NCI-H1105 treated with DMSO at 0.1 percent for 48 hours (cell line): ENCODE results near the gene PRMT7.

ENCODE experiments used
- DNase-seq: peaks from one replicate; lab custom pipeline; 2025; lab: John Stamatoyannopoulos, UW

The PRMT7 gene

DNA sequence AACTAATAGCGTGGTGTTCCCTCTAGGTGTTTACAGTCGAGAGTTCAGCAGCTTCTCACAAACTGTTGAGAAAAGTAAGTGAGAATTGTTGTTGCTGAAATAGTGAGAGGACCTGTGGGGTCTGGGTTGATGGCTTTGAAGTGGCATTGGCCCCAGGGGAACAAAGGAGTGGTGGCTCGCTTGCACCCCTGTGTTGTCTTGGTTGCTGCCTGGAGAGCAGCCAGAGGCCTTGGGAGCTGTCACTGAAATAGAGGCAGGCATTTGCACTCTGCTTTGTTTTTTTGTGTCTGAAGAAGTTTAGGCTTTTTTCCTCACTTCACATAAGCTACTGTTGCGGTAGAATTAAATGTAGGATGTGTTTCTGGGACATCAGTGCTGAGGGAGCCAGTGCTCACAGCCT lies 36.8 kb downstream of the PRMT7 start:
- no peak for DNase-seq

DNA sequence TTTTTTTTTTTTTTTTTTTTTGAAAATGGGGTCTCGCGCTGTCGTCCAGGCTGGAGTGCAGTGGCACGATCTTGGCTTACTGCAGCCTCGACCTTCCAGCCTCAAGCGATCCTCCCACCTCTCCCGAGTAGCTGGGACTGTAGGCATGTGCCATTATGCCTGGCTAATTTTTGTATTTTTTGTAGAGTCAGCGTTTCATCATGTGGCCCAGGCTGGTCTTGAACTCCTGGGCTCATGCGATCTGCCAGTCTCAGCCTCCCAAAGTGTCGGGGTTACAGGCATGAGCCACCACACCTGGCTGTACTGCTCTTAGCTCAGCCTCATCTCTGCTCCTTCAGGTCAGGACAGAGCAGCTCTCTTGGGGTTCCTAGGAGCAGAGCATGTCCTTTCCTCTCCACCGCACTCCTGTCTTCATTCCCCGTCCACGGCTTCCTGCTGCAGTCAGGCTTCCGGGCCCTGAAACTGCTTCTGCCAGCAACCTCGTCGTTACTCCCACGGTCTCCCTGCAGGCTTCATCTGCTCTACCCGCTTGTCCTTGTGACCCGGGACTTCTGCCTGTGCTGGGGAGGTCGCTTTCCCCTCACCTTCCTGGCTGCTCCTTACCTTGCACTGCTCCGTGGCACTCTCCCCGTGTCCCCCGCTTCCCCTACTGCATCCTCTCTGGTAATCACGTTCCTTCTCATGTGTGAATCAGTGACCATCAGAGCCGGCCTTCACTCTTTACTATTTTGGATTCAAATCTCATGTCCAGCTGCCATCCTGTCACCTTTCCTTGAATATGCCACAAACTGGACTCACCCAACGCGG lies 38.0 kb downstream of the PRMT7 start:
- DNase-seq, result no peak

DNA sequence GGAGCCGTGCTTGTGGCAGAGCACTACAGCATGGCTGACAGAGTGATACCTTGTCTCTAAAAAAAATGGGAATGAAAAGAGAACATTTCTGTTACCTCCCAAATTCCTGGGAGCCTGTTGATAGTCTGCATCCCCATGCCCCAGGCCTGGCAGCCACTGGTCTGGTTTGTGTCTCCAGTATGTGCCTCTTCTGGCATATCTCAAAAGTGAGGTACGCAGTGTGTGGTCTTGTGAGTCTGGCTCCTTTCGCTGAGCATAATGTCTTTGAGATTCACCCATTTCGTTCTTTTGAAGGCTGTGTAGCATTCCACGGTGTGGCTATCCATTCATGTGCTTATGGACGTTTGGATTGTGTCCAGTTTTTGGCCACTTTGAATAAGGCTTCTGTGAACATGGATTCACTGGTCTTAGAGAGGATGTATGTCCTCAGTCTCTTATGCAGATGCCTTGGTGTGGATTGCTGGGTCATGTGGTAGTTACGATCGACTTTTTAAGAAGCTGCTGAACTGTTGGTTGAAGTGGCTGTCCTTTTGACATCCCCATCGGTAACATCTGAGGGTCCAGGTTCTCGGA lies 39.1 kb downstream of the PRMT7 start:
- DNase-seq, result no peak

DNA sequence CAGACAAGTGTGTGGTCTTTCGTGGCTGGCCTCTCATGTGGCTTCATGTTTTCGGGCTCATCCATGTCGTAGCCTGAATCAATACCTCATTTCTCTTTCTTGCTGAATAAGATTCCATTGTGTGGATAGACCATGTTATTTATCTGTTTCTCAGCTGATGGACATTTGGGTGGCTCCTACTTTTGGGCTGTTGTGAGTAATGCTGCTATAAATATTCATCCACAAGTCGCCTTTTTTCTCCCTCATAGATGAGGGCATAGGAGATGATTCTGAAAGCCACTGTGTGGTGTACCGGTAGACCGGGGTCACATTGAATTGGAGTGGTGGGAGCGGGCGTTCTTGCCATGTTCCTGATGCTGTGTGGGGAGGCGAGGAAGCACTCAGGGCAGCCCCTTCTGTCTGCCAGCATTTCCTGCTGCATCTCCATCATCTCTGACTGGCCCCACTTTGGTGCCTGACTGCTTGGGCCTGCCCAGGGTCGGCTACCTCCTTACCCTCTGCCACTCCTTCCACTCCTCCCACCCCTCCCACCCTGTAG lies 40.1 kb downstream of the PRMT7 start:
- DNase-seq, result no peak

DNA sequence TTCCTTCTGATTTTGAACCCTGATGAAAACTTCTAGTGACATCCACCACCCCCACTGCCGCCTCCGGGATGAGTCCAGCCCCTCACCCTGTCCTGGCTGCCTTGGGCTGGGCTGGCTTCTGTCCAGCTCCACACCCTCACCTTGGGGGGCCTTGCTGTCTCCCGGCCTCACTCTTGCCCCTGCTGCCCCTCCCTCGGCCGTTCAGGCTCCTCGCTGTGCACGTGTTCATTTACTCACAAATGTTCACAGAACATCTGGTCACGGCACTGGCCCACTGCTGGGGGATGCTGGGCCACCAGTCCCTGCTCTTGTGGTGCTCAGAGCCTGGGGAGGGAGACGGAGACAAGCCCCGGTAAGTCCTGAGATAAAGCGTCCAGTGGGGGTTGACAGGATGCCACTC lies 40.6 kb downstream of the PRMT7 start:
- no peak for DNase-seq

DNA sequence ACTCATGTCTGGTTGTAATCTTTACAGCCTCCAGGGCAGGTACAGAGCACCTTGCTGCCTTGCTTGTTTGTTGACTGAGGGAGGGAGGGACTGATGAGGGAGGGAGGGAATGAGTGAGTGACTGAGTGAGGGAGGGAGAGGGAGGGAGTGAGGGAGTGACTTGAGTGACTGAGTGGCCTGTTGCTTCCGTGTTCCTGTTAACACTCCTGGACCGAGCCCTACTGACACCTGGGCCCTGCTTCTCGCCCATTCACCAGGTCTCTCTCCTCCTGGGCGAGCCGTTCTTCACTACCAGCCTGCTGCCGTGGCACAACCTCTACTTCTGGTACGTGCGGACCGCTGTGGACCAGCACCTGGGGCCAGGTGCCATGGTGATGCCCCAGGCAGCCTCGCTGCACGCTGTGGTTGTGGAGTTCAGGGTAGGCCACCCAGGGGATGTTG lies 41.2 kb downstream of the PRMT7 start:
- no peak for DNase-seq

DNA sequence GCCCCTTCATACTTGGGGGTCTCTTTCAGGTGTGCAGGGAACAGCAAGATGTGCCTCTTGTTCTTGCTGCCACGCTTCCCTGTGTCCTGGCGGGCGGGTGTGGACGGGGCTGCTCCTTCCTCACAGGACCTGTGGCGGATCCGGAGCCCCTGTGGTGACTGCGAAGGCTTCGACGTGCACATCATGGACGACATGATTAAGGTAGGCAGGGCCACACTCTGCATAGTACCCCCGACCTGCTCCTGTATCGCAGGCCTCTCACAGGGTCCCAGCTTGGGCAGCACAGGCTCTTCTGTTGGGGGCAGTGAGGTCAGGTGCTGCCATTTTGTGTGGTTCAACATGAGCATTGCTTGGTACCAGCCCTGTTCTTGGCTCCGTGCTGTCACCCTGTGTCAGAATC lies 42.5 kb downstream of the PRMT7 start:
- no peak for DNase-seq

DNA sequence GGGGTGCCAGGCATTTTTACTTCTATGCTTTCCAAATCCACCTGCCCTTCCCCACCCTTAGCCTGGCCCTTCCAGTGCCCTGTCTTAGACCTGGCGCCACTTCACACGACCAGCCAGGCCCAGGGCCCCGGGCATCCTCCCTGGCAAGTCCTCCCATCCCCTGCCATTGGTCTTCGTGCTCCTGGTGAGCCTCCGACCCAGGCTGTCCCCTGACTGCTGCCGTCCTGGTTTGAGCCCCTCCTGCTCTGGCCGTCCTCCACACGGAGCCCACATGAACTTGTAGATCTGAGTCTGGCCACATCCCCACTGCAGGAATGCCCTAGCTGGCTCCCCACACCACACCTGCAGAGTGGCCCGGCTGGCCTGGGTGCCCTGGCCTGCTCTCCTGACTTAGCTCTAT lies 44.0 kb downstream of the PRMT7 start:
- no peak for DNase-seq

DNA sequence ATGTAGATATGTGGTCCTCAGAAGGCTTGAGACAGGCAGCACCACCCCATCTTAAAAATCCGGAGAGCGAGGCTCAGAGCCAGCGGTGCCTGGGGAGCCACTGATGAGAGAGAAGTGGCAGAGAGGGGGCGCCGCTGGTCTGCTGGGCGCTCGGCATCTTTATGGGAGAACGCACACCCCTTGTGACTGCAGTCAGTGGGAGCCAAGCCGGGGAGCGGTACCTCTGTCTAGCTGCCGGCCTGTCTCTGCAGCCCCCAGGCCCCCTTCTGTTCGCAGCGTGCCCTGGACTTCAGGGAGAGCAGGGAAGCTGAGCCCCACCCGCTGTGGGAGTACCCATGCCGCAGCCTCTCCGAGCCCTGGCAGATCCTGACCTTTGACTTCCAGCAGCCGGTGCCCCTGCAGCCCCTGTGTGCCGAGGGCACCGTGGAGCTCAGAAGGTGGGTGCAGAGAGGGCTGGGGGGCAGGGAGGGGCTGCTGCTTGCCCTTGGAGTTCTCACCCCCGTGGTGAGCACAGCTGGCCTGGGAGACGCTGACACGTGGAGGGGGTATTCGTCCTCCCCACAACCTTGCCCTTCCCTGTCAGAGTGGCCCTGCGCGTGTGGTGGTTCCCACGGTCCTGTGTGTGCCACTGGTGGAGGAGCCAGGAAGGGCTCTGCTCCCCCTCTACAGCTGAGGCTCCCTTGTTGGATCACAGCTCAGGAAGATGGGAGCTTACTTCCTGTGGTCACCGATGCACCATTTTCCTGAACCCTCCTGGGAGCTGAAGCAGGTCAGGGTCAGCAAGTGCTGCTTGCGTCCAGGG lies 44.8 kb downstream of the PRMT7 start:
- no peak for DNase-seq

DNA sequence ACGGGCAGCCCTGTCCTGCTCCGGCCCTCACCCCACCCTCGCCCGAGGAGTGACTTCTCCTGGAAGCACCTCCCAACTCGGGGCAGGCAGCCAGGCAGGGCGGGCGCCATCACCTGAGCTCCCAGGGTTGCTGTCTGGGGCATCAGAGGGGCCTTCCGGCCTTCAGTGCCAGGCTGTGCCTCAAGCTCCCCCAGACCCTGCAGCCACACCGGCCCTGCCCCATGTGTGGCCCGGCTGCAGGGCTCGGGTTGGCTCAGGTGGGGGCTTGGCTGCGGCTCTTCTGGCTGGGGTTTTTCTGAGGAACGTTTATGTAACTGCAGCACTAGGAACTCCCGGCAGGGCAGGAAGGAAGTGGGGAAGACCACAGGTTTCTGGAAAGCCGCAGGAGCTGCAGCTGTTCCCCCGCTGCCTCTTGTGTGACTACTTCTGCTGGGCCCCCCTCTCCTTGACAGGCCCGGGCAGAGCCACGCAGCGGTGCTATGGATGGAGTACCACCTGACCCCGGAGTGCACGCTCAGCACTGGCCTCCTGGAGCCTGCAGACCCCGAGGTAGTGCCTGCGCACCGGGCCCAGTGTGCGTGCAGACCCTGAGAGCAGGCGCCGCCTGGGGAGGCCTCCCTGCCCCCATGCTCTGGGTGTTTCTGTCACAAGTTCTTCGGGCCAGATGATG lies 45.6 kb downstream of the PRMT7 start:
- DNase-seq, result no peak

DNA sequence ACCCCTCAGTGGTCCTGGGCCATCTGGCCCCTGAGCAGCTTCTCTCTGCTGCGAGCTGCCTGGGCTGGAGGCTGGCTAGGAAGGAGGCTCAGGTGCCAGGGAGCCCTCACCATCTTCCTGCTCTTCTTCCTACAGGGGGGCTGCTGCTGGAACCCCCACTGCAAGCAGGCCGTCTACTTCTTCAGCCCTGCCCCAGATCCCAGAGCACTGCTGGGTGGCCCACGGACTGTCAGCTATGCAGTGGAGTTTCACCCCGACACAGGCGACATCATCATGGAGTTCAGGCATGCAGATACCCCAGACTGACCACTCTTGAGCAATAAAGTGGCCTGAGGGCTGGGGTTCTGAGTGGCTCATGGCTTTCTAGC lies 46.1 kb downstream of the PRMT7 start:
- no peak for DNase-seq

DNA sequence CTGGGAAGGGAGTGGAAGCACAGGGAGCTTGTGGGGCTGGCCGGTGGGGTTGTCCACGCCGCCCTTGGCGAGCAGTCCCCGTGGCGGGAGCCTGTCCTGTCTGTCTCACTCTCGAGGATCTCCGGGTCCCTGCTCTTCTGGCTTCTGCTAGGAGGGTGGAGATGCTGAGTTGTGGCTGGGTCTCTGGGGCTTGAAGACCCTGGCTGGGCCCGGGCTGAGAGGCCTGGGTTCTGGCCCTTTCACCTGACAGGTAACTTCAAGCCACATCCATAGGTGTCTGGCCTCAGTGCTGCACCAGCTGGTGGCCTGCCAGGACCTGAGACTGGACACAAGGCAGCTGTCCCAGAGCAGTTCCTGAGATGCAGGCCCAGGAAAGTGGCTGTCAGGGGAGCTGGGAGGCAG lies 46.7 kb downstream of the PRMT7 start:
- DNase-seq, result no peak

DNA sequence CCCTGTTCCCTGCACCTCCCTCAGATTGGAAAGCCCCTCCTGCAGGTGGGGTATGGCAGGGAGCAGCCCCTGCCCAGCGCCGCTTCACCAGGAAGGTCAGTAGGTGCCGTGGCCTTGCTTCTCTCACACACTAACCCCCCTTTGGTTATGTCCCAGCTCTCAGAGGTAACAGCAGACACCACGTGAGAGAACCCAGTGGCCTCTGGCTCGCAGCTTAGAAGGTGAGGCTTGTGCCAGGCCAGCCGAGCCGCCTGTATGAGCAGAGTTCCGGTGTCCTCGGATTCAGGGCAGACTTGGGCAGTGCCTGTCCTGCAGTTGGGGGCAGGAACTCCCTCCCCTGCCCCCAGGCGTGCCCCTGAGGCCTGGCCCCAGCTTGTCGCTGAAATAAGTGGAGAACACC lies 47.1 kb downstream of the PRMT7 start:
- no peak for DNase-seq

DNA sequence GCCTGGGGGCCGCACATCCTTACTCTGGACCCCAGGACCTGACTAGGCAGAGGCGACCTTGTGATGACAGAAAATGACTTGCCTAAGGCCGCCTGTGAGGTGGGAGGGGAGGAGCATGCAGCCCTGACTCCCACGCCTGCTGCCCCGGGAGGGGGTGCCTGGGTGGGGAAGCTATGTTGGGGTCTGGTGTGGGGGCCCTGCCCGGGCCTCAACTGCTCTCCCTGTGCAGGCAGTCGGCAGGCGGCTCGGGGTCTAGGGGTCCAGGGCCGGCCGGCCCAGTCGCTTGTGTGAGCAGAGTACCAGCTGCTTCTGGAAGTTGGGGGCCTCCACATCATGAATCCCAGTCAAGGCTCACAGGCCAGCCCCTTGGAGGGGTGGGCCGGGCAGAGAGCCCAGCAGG lies 48.1 kb downstream of the PRMT7 start:
- DNase-seq, result no peak

DNA sequence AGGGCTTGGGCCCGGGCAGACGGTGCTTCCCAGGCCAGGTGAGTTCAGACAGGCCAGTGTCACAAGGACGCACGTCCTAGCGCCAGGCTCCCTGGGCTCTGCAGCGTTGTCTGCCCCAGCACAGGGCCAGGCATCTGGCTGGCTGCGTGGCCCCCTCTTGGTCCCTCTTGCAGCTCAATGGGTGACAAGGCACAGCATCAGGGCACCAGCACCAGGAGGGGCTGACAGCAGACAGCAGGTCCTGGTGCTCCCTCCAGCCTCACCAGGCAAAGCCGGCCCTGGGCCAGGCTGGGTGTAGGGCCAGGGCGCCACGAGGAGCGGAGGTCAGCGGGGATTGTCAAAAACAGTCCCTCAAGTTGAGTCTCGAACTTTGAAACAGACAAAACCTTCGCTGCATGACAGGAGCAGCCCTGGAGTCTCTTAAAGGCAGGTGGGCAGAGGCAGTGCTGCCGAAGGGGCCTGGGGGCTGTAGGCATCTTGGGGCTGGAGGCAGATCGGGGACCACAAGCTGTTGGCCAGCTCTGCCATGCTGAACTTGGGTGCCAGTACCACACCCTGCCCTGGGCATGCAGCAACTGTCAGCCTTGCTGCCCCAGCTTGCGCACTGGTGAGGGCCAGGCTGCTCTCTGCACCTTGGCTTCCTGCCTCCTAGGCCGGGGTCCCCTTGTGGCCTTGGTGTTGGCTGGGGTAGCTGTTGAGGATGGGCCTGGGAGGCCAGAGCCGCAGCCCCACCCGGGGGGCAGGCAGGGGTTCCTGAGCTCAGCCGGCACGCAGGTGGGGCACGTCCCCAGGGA lies 48.8 kb downstream of the PRMT7 start:
- no peak for DNase-seq

DNA sequence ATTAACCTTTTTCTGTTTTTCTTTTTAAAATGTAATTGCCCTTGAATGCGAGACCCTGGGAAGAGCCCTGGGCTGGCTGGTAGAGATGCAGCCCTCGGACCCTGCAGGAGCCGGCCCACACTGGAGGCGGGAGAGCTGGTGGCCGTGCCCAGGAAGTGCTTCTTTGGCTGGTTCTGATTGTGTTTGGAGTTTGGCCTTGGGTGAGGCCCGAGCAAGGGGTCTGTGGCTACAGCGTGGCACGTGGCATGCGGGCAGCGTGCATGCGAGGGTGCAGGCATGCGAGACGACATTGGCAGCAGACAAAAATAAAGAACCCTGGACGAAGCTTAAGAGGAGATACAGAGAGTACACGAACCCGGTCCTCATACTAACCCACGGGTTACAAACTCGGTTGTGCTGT lies 49.7 kb downstream of the PRMT7 start:
- no peak for DNase-seq

DNA sequence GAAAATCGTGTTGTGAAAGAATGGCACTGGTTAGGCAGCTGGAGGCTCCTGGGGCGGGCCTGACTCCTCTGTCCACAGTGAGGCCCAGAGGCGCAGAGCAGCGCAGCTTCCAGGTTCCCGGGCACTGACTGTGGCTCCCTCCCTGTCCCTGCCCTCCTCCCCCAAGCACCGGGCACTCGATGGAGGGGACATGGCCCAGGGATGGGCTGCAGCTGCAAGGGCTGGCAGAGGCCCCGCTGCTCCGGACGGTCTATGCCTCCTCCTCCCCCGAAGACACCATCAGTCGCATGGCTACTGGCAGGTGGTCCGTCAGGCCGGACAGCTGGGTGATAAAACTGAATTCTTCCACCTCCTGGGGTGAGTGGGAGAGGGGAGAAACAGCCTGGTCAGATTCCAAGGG lies 50.1 kb downstream of the PRMT7 start:
- no peak for DNase-seq

DNA sequence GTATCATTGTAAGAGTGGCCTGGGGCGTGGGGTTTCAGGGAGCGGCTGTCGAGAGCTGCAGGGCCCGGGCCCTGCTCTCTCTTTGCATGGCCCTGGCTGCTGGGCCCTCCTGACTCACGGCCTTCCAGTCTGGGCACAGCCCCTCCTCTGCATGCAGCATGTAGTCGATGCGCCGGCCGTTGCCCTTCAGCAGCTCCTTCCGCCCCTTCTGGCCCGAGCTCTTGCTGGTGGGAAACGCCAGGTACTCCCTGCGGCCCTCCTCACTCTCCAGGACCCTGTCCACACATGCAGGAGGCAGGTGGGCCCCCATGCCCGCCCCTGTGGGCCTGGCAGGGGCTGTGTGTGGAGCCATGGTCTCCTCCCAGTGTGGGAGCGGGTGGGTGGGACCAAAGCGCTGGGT lies 50.7 kb downstream of the PRMT7 start:
- DNase-seq, result no peak

DNA sequence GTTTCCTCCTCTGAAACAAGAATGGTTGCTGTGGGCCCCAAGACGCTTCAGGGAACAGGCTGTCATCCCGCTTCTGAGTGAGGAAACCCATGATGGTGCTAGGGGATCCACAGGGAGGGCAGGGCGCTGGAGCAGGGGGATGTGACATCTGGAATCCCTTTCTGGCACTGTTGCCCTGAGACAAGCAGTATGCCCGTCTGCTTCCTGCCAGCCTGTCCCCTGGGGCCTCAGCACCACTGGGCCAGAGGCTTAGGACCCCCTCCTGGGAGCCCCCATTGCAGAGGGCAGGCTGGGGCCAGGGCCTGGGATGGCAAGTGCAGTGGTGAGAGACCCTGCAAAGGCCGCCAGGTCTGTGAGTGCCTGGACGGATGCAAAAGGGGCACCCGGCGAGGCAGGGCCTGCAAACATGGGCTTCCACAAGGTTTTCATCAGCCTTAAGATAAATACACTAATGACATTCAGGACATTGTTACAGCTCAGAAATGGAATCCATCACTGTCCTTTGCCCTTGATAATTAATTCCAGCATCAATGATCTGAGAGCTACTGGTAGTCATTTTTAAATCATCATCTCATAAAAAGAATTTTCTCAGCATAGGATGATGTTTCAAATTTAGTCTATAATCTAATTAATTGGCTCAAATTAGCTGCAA lies 51.6 kb downstream of the PRMT7 start:
- DNase-seq, result no peak

DNA sequence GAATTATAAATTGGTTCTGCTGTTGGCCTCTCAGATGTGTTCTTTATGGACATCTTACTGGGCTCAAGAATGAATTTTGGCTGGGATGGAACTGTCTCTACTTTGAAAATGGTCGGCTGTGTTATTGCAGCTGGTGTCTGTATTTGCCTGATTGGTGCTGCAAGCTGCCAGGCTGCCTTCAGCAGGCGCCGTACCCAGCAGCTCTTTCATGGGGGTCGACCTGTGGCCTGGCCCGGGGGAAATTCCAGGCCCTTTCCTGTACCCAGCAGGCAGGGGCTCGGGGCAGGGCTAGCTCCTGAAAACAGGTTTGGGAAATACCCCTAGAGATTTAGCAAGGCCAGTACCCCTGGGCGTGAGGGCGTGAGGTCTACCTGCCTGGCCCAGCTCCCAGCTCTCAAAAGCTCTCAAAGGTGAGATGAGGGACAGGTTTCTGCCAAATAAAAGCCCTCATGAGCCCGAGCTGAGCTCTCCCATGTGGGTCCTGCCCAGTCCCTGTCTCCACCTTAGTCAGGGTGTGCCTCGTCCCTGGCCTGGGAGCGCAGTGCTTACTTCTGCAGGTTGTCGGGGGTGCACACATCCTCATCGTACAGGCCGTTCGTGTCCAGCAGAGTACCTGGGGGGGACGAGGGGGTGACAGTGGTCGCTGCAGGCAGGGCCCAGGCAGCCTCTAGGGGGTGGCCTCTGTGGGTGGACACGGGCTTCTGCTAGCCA lies 52.3 kb downstream of the PRMT7 start:
- no peak for DNase-seq
